Keratinocyte (primary cell): ENCODE data around the gene SH3RF2. TPM values are rescaled to one million over a fixed set of nuclear protein-coding genes. Genes with fewer than 3 reads are reported as not detected.

ENCODE experiments used
- DNase-seq: peaks from one replicate; pipeline ENCODE4 v3.0.0-alpha.2; 2011; ENCODE audit warnings: low read depth, missing footprints, low spot score
- FAIRE-seq: peaks from 2 replicates; lab custom pipeline; 2011; peaks lifted over from hg19 to GRCh38; lab: Jason Lieb, UNC
- H2AFZ ChIP-seq: 2 replicates; pipeline ENCODE4 v1.6.0; 2012; ENCODE audit warnings: low read length, control low read depth, inconsistent platforms; ENCODE audit not compliant: control insufficient read depth
- H3K27ac ChIP-seq: 2 replicates; pipeline ENCODE4 v1.5.1; 2011; ENCODE audit warnings: low read length; ENCODE audit not compliant: control insufficient read depth, insufficient read depth
- H3K27me3 ChIP-seq: 3 replicates; pipeline ENCODE4 v1.6.0; 2011; ENCODE audit warnings: low read length; ENCODE audit not compliant: control insufficient read depth, insufficient read depth; ENCODE audit errors: extremely low read depth
- H3K36me3 ChIP-seq, 2 experiments: 2 replicates in 1 of 2; 3 replicates in 1 of 2; pipeline ENCODE4 v1.5.1; 2011; ENCODE audit warnings: low read length in 2 of 2, mild to moderate bottlenecking in 1 of 2; ENCODE audit not compliant: control insufficient read depth in 2 of 2, insufficient read depth in 2 of 2; ENCODE audit errors: extremely low read depth in 1 of 2
- H3K4me1 ChIP-seq: 3 replicates; pipeline ENCODE4 v1.5.1; 2011; ENCODE audit warnings: low read length; ENCODE audit not compliant: control insufficient read depth, insufficient read depth; ENCODE audit errors: extremely low read depth
- H3K4me2 ChIP-seq: 3 replicates; pipeline ENCODE4 v1.6.0; 2011; ENCODE audit warnings: low read depth, low read length; ENCODE audit not compliant: control insufficient read depth, insufficient read depth; ENCODE audit errors: extremely low read depth
- H3K4me3 ChIP-seq, 3 experiments: fragments of 200-600 bp in 1 of 3; sonication (generic) in 1 of 3; 2 replicates in 2 of 3; 3 replicates in 1 of 3; pipeline ENCODE4 v1.5.1; 2011 to 2016; ENCODE audit warnings: low read length in 3 of 3, mild to moderate bottlenecking in 3 of 3, control low read depth in 2 of 3, inconsistent platforms in 1 of 3, low read depth in 1 of 3, mixed read lengths in 1 of 3, mixed run types in 1 of 3, moderate library complexity in 1 of 3; ENCODE audit not compliant: control insufficient read depth in 2 of 3, insufficient read depth in 2 of 3; ENCODE audit errors: extremely low read depth in 1 of 3
- H3K79me2 ChIP-seq: 2 replicates; pipeline ENCODE4 v1.6.0; 2012; ENCODE audit warnings: low read length; ENCODE audit not compliant: control insufficient read depth, insufficient read depth
- H3K9ac ChIP-seq: 3 replicates; pipeline ENCODE4 v1.6.0; 2011; ENCODE audit warnings: low read length; ENCODE audit not compliant: control insufficient read depth, insufficient read depth; ENCODE audit errors: extremely low read depth
- H3K9me1 ChIP-seq: 3 replicates; pipeline ENCODE4 v1.6.0; 2011; ENCODE audit warnings: low read length; ENCODE audit not compliant: control insufficient read depth, insufficient read depth; ENCODE audit errors: extremely low read depth
- H3K9me3 ChIP-seq: 2 replicates; pipeline ENCODE4 v1.5.1; 2012; ENCODE audit warnings: low read depth, low read length; ENCODE audit not compliant: control insufficient read depth
- H4K20me1 ChIP-seq: 3 replicates; pipeline ENCODE4 v1.6.0; 2011; ENCODE audit warnings: low read length; ENCODE audit not compliant: control insufficient read depth, insufficient read depth; ENCODE audit errors: extremely low read depth
- EZH2 ChIP-seq: IDR thresholded peaks from one replicate; pipeline ENCODE4 v1.6.1; 2012; ENCODE audit warnings: inconsistent platforms, mild to moderate bottlenecking, low read length, moderate library complexity
- dilution Hi-C: fragments of 300-500 bp; cut with MboI; formaldehyde crosslinking; loops from one replicate; pipeline ENCODE4 v1.7.0; 2020; ENCODE audit warnings: low sequenced_read_pairs; ENCODE audit not compliant: extremely low pct_ligation_motif_present
- polyA plus RNA-seq, 5 experiments: library from polyadenylated mRNA; depleted of rRNA in 3 of 5; stranded (reverse) in 3 of 5; stranded (forward) in 1 of 5; unstranded in 1 of 5; fragments of >200 nt; gene quantifications; 1 replicate in 1 of 5; 2 replicates in 3 of 5; 3 replicates in 1 of 5; pipeline versions ENCODE4 v1.2.1 to v1.2.3, GENCODE V29; 2011 to 2012; ENCODE audit warnings: missing spikeins in 2 of 5, low read depth in 1 of 5, low replicate concordance in 1 of 5
- TF ChIP-seq, protein P1 (sequence below), 3 experiments: IDR thresholded peaks in 1 of 3; conservative IDR thresholded peaks in 1 of 3; optimal IDR thresholded peaks in 1 of 3; 2 replicates in 2 of 3; 3 replicates in 1 of 3; pipeline versions ENCODE3 to v1.5.1; 2011; ENCODE audit warnings: low read length in 3 of 3, mild to moderate bottlenecking in 3 of 3, moderate library complexity in 2 of 3, control low read depth in 1 of 3, inconsistent platforms in 1 of 3; ENCODE audit not compliant: insufficient read depth in 2 of 3; ENCODE audit errors: extremely low read depth in 1 of 3

Gene SH3RF2
- polyA plus RNA-seq, 1 donor (not counting 4 experiments of a cell fraction or from before 2014, with no cell fraction given), result 43.7 TPM

DNA sequence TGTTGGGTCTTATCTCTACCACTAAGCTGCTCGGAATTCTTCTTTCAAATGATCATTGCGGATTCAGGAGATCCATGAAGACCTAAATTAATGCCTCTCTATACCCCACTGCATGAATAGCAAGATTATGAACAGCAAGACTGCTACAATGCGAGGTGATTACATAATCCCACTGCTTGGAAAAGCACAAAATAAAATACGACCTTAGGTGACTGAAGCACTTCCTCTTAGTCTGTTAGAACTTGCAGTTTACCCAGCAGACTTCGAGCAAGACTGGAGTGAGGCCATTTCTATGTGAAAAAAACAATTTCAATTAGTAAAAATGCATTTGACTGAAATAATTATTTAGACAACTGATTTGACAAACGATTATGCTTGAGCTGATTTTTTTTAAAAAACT is 59.8 kb downstream of the SH3RF2 start:
- no peak for DNase-seq
- peak; percentile 20 for FAIRE-seq
- Histone ChIP-seq H3K4me2 (no peak overlapping the region), H3K79me2 (peaks cover 34% of the 10 kb centered on the region), H4K20me1 (no peaks in the 10 kb centered on the region), H3K4me1 (peaks cover 5% of the 10 kb centered on the region), H3K9ac (no peak overlapping the region), H3K9me3 (peaks cover 2% of the 10 kb centered on the region), H3K9me1 (no peaks in the 10 kb centered on the region), H2AFZ (no peak overlapping the region), H3K4me3 (no peak overlapping the region), H3K27me3 (no peaks in the 10 kb centered on the region), H3K27ac (no peak overlapping the region), H3K36me3 (peaks cover 6 to 8% of the 10 kb centered on the region in 2 experiments)
- dilution Hi-C loops, result no loop called here
- no peak for TF ChIP-seq EZH2
- TF ChIP-seq, protein P1, sequence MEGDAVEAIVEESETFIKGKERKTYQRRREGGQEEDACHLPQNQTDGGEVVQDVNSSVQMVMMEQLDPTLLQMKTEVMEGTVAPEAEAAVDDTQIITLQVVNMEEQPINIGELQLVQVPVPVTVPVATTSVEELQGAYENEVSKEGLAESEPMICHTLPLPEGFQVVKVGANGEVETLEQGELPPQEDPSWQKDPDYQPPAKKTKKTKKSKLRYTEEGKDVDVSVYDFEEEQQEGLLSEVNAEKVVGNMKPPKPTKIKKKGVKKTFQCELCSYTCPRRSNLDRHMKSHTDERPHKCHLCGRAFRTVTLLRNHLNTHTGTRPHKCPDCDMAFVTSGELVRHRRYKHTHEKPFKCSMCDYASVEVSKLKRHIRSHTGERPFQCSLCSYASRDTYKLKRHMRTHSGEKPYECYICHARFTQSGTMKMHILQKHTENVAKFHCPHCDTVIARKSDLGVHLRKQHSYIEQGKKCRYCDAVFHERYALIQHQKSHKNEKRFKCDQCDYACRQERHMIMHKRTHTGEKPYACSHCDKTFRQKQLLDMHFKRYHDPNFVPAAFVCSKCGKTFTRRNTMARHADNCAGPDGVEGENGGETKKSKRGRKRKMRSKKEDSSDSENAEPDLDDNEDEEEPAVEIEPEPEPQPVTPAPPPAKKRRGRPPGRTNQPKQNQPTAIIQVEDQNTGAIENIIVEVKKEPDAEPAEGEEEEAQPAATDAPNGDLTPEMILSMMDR (optimal IDR thresholded peaks at IDR 0.05 in 1 of 3, IDR thresholded peaks at IDR 0.05 in 1 of 3, conservative IDR thresholded peaks at IDR 0.05 in 1 of 3; ENCODE audit: extremely low read depth in 1 of 3, insufficient read depth in 2 of 3, low read length in 3 of 3), result no peak

DNA sequence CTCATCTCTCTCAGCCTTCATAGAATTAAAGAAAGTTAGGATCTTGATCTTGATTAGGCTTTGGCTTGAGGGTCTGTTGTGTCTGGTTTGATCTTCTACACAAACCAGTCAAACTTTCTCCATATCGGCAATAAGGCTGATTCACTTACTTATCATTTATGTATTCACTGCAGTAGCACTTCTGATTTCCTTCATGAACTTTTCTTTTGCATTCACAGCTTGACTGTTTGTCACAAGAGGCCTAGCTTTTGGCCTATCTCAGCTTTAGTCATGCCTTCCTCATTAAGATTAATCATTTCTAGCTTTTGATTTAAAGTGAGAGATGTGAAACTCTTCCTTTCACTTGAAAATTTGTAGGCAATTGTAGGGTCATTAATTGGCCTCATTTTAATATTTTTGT is 62.8 kb downstream of the SH3RF2 start:
- no peak overlapping the region for H3K4me2 ChIP-seq
- dilution Hi-C loops, result no loop called here
- H2AFZ ChIP-seq, result no peak overlapping the region
- no peak overlapping the region for H3K4me3 ChIP-seq
- H3K36me3 ChIP-seq, result peaks cover 13 to 20% of the 10 kb centered on the region in 2 experiments
- no peak overlapping the region for H3K9ac ChIP-seq
- peaks cover 3% of the 10 kb centered on the region for H3K9me1 ChIP-seq
- DNase-seq (no peak), FAIRE-seq (no peak)
- H3K9me3 ChIP-seq, result no peaks in the 10 kb centered on the region
- H3K79me2 ChIP-seq, result peaks cover 42% of the 10 kb centered on the region
- H3K27ac ChIP-seq, result no peak overlapping the region
- H3K4me1 ChIP-seq, result peaks cover 5% of the 10 kb centered on the region
- no peaks in the 10 kb centered on the region for H3K27me3 ChIP-seq
- H4K20me1 ChIP-seq, result no peaks in the 10 kb centered on the region
- TF ChIP-seq, protein P1 (optimal IDR thresholded peaks at IDR 0.05 in 1 of 3, IDR thresholded peaks at IDR 0.05 in 1 of 3, conservative IDR thresholded peaks at IDR 0.05 in 1 of 3; ENCODE audit: extremely low read depth in 1 of 3, insufficient read depth in 2 of 3, low read length in 3 of 3), result no peak
- TF ChIP-seq EZH2, result no peak
